Suprapubic skin (tissue), 4 donors: Measurements from ENCODE around the gene HADHA. TPM values are rescaled to one million over a fixed set of nuclear protein-coding genes. Genes with fewer than 3 reads are reported as not detected.

Source experiments
- DNase-seq, 2 donors: peaks; one replicate each; pipeline ENCODE4 v3.0.0-alpha.2; 2019; ENCODE audit warnings: low spot score in 2 of 2
- H3K27ac ChIP-seq: fragments of 200-600 bp; sonication (generic); one replicate; pipeline ENCODE4 v1.5.1; 2019
- H3K27me3 ChIP-seq: fragments of 200-600 bp; sonication (generic); one replicate; pipeline ENCODE4 v1.5.1; 2019
- H3K36me3 ChIP-seq: fragments of 200-600 bp; sonication (generic); one replicate; pipeline ENCODE4 v1.5.1; 2019
- H3K4me1 ChIP-seq: fragments of 200-600 bp; sonication (generic); one replicate; pipeline ENCODE4 v1.5.1; 2019
- H3K4me3 ChIP-seq: fragments of 200-600 bp; sonication (generic); one replicate; pipeline ENCODE4 v1.5.1; 2019; ENCODE audit warnings: mild to moderate bottlenecking
- H3K9me3 ChIP-seq: fragments of 200-600 bp; sonication (generic); one replicate; pipeline ENCODE4 v1.5.1; 2019
- EP300 ChIP-seq: sonication (generic); formaldehyde crosslinking; IDR thresholded peaks from one replicate; pipeline ENCODE4 v1.6.1; 2017; ENCODE audit warnings: antibody characterized with exemption
- POLR2A ChIP-seq, 2 donors: fragments of 450-650 bp; IDR thresholded peaks; one replicate each; pipeline ENCODE4 v1.6.1; 2017; ENCODE audit warnings: antibody characterized with exemption in 2 of 2, mild to moderate bottlenecking in 2 of 2, moderate library complexity in 2 of 2
- POLR2AphosphoS5 ChIP-seq, 3 donors: sonication (generic); formaldehyde crosslinking; IDR thresholded peaks; one replicate each; pipeline ENCODE4 v1.6.1; 2017; ENCODE audit warnings: antibody characterized with exemption in 3 of 3
- WGBS: methylation state at CpG from one replicate; pipeline ENCODE4 v1.1.5; 2018; 5-methylcytosine and 5-hydroxymethylcytosine counted together
- total RNA-seq, 4 donors: library from RNA; depleted of rRNA; stranded (reverse); fragments of >200 nt; gene quantifications; one replicate each; pipeline ENCODE4 v1.1.0, GENCODE V29; 2016
- TF ChIP-seq, protein P1 (sequence below), 2 donors: fragments of 200-600 bp in 1 of 2; fragments of 450-650 bp in 1 of 2; sonication (generic) in 1 of 2; IDR thresholded peaks; one replicate each; pipeline ENCODE4 v1.5.1; 2016 to 2019; ENCODE audit warnings: antibody characterized with exemption in 2 of 2, mild to moderate bottlenecking in 1 of 2, moderate library complexity in 1 of 2

HADHA gene
- total RNA-seq, 4 donors from 2014 or later: 120 to 145 (median 131) TPM

GRCh38 chr2:26165403-26165802, 79.0 kb downstream of the HADHA start:
- 91% methylated on average over 4 of the region's 4 CpGs for WGBS
- Histone ChIP-seq H3K4me3 (no peak overlapping the region), H3K27me3 (no peaks in the 10 kb centered on the region)

GRCh38 chr2:26164641-26165211, 79.7 kb downstream of the HADHA start:
- no peaks in the 10 kb centered on the region for H3K27me3 ChIP-seq
- no peaks in the 10 kb centered on the region for H3K9me3 ChIP-seq
- peak in 1 of 2 donors; percentile 54 for DNase-seq
- no peaks in the 10 kb centered on the region for H3K36me3 ChIP-seq
- H3K27ac ChIP-seq: no peak overlapping the region
- no peak overlapping the region for H3K4me3 ChIP-seq
- no peaks in the 10 kb centered on the region for H3K4me1 ChIP-seq
- TF ChIP-seq, protein P1, sequence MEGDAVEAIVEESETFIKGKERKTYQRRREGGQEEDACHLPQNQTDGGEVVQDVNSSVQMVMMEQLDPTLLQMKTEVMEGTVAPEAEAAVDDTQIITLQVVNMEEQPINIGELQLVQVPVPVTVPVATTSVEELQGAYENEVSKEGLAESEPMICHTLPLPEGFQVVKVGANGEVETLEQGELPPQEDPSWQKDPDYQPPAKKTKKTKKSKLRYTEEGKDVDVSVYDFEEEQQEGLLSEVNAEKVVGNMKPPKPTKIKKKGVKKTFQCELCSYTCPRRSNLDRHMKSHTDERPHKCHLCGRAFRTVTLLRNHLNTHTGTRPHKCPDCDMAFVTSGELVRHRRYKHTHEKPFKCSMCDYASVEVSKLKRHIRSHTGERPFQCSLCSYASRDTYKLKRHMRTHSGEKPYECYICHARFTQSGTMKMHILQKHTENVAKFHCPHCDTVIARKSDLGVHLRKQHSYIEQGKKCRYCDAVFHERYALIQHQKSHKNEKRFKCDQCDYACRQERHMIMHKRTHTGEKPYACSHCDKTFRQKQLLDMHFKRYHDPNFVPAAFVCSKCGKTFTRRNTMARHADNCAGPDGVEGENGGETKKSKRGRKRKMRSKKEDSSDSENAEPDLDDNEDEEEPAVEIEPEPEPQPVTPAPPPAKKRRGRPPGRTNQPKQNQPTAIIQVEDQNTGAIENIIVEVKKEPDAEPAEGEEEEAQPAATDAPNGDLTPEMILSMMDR (IDR thresholded peaks at IDR 0.05): no peak
- no peak for TF ChIP-seq EP300
- no peak for TF ChIP-seq POLR2A (IDR thresholded peaks at IDR 0.05)
- no peak for TF ChIP-seq POLR2AphosphoS5 (IDR thresholded peaks at IDR 0.05)
- WGBS: 84% methylated on average over 8 of the region's 8 CpGs

More at GRCh38 chr2:26165403-26165802, 79.0 kb downstream of the HADHA start:
- Histone ChIP-seq H3K9me3 (no peaks in the 10 kb centered on the region), H3K4me1 (no peaks in the 10 kb centered on the region), H3K36me3 (no peaks in the 10 kb centered on the region), H3K27ac (no peak overlapping the region)
- TF ChIP-seq, protein P1 (IDR thresholded peaks at IDR 0.05): no peak
- no peak for TF ChIP-seq POLR2A (IDR thresholded peaks at IDR 0.05)
- TF ChIP-seq POLR2AphosphoS5 (IDR thresholded peaks at IDR 0.05): no peak
- no peak for TF ChIP-seq EP300
- DNase-seq: peak in 1 of 2 donors; percentile 7

GRCh38 chr2:26164231-26164630, 80.2 kb downstream of the HADHA start:
- Histone ChIP-seq H3K27me3 (no peaks in the 10 kb centered on the region), H3K27ac (no peak overlapping the region), H3K4me3 (no peak overlapping the region), H3K36me3 (no peaks in the 10 kb centered on the region), H3K9me3 (no peaks in the 10 kb centered on the region), H3K4me1 (no peaks in the 10 kb centered on the region)
- peak in 1 of 2 donors; percentile 7 for DNase-seq
- 56% methylated on average over 1 of the region's 1 CpG for WGBS
- no peak for TF ChIP-seq POLR2A (IDR thresholded peaks at IDR 0.05)
- TF ChIP-seq, protein P1 (IDR thresholded peaks at IDR 0.05): no peak
- TF ChIP-seq POLR2AphosphoS5 (IDR thresholded peaks at IDR 0.05): no peak
- TF ChIP-seq EP300: no peak

DNA sequence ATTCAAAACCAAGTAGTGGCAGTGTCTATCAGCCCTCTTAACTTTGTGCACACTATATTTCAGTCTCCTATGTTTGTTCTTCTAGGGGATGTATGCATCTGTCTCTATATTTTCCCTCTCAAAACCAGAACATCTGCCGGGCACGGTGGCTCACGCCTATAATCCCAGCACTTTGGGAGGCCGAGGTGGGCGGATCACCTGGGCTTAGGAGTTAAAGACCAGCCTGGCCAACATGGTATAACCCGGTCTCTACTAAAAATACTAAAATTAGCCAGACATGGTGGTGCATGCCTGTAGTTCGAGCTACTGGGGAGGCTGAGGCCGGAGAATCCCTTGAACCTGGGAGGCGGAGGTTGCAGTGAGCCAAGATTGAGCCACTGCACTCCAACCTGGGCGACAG, 81.5 kb downstream of the HADHA start:
- Histone ChIP-seq H3K36me3 (no peaks in the 10 kb centered on the region), H3K27me3 (no peaks in the 10 kb centered on the region), H3K9me3 (no peaks in the 10 kb centered on the region), H3K27ac (no peak overlapping the region), H3K4me3 (no peak overlapping the region), H3K4me1 (no peaks in the 10 kb centered on the region)
- TF ChIP-seq EP300 (no peak), POLR2AphosphoS5 (IDR thresholded peaks at IDR 0.05) (no peak), POLR2A (IDR thresholded peaks at IDR 0.05) (no peak)
- TF ChIP-seq, protein P1 (IDR thresholded peaks at IDR 0.05): no peak
- no peak for DNase-seq
- WGBS: 93% methylated on average over 10 of the region's 10 CpGs

DNA sequence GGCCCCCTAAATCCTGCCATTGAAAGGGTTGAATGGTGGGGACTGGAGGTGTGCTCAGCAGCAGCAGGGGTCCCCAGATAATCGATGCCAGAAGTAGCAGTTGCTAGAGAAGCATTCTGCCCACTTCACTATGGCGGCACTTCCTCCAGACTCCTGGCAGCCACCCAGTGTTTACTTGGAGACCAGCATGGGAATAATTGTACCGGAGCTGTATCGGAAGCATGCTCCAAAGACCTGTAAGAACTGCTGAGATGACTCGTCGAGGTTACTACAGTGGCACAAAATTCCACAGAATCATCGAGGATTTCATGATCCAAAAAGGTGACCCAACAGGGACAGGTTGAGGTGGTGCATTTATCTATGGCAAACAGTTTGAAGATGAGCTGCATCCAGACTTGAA, 82.5 kb downstream of the HADHA start:
- no peak for DNase-seq
- no peaks in the 10 kb centered on the region for H3K36me3 ChIP-seq
- H3K9me3 ChIP-seq: no peaks in the 10 kb centered on the region
- H3K27ac ChIP-seq: no peak overlapping the region
- no peaks in the 10 kb centered on the region for H3K27me3 ChIP-seq
- no peak for TF ChIP-seq EP300
- TF ChIP-seq POLR2A (IDR thresholded peaks at IDR 0.05): no peak
- TF ChIP-seq, protein P1 (IDR thresholded peaks at IDR 0.05): no peak
- TF ChIP-seq POLR2AphosphoS5 (IDR thresholded peaks at IDR 0.05): no peak
- no peak overlapping the region for H3K4me3 ChIP-seq
- 96% methylated on average over 7 of the region's 7 CpGs for WGBS
- no peaks in the 10 kb centered on the region for H3K4me1 ChIP-seq
